ENCODE data around the gene FBXO21.
"Not testable (repeated sequence)": the region's sequence is repeated elsewhere in the genome, so short reads cannot be mapped to it uniquely, and the experiment has no call there.

Gene FBXO21

DNA sequence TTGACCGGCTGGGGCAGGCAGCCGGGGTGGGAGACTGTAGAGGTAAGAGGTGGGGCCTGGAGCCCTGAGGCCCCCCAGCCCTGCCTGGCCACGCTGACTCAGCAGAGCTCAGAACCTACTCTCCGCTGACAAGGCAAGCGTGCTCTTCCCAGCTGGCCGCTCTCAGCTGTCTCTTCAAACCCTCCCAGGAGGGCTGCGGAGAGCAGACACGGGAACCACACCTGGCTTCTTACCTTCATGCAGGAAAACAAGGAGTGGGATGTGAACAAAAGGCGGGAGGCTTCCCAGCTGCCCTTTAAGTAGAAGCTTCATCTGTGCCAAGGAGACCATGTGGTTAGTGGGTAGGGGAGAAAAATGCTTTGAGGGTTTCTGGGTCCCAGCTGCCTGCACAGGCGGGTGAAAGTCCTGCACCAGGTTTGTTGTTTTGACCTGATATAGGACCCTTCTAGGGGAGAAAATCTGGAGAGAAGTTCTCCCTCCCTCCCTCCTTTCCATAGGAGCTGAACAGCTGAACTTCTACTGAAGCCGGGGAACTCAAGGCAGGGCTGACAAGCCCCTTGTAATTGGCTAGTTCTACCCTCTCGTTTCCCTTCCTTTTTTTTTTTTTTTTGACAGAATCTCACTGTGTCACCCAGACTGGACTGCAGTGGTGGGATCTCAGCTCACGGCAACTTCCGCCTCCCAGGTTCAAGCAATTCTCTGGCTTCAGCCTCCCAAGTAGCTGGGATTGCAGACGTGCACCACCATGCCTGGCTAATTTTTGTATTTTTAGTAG is 78.3 kb downstream of the FBXO21 start:
- DNase-seq (ENCODE audit: low read depth in 4 of 4, low spot score in 1 of 4): no peak

DNA sequence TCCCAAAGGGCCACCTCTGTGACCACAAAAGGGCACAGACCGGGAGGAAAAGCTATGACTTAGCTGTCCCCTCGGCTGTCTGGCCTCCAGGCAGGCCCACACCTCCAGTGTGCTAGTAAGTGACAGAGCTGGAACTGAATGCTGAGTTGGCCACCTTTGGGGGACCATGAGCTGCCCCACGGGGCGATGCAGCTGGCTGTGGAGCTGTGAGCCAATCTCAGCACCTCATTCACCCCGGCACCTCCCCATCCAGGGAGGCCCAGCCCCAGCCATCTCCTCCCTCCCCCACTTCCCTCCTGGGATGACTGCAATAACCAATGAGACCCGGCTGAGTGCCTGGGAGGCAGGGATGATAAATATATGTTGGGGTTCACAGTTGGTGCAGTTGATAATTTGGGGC is 78.9 kb downstream of the FBXO21 start:
- DNase-seq (ENCODE audit: low read depth in 4 of 4, low spot score in 1 of 4): no peak

DNA sequence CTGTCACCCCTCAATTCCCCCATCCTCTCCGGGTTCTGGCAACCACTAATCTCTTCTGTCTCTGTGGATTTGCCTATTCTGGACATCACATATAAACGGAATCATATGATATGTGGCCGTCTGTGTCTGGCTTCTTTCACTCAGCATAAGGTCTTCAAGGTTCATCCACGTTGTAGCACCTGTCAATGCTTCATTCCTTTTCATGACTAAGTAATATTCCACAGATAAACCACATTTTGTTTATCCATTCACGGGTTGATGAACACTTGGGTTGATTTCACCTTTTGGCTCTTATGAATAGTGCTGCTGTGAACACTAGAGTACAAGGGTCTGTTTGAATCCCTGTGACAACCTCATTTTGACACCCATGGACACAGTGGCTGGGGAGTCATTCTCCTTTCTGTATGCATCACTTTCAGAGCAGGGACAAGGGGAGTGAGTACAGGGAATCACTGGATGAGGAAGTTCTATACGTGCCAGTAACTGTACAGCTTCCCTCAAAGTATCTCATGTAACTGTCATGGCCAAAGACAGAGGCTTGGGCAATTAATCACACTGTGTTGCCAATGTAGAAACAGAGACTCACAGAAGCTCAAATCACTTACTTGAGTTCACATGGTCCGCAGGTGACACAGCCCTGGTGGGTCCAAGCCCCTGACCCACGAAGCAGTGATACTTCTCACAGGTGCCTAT is 80.2 kb downstream of the FBXO21 start:
- DNase-seq (ENCODE audit: low read depth in 4 of 4, low spot score in 1 of 4): no peak

DNA sequence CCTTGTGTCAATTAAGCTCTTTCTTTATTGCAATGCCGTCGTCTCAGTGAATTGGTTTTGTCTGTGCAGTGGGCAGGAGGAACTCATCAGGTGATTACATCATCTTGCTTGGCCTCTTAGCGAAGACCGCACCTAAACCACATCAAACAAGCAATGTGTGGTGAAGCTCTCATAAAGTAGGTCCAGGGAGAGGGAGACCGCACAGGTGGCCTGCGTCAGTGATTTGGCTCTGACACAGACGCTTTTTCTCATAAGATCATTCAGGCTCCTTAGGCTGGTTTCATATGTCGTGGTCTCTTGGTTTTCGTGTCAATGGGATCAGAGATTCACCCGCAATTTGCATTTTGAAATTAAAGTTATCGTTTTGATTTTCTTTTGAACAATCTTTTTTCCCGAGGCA is 84.4 kb downstream of the FBXO21 start:
- DNase-seq (ENCODE audit: low read depth in 4 of 4, low spot score in 1 of 4): no peak

DNA sequence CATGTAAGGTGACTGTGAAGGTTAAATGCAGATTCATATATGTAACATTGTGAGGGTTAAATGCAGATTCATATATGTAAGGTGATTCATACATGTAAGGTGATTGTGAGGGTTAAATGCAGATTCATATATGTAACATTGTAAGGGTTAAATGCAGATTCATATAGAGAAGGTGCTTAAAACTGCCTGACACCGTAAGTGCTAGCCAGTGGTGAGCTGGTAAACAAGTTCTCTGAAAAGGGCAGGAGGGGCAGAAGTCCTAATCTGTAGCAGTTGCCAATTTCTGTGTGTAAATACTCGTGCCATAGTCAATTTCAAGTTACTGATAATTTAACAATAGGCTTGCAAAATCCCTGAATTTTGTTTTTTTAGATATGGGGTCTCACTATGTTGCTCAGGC is 86.3 kb downstream of the FBXO21 start:
- not testable (repeated sequence) for DNase-seq (ENCODE audit: low read depth in 4 of 4, low spot score in 1 of 4)

DNA sequence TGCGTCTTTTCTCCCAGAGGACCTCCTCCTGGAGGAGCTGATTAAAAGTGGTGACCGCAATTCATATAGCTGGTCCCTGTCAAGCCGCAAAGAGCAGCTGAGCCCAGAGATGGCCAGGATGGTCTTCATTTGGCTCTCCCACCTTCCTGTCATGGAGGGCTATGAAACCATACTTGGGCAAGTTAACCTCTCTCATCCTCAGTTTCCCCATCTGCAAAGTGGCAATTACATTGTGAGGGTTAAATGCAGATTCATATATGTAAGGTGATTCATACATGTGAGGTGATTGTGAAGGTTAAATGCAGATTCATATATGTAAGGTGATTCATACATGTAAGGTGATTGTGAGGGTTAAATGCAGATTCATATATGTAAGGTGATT is 87.5 kb downstream of the FBXO21 start:
- DNase-seq (ENCODE audit: low read depth in 4 of 4, low spot score in 1 of 4): no peak

DNA sequence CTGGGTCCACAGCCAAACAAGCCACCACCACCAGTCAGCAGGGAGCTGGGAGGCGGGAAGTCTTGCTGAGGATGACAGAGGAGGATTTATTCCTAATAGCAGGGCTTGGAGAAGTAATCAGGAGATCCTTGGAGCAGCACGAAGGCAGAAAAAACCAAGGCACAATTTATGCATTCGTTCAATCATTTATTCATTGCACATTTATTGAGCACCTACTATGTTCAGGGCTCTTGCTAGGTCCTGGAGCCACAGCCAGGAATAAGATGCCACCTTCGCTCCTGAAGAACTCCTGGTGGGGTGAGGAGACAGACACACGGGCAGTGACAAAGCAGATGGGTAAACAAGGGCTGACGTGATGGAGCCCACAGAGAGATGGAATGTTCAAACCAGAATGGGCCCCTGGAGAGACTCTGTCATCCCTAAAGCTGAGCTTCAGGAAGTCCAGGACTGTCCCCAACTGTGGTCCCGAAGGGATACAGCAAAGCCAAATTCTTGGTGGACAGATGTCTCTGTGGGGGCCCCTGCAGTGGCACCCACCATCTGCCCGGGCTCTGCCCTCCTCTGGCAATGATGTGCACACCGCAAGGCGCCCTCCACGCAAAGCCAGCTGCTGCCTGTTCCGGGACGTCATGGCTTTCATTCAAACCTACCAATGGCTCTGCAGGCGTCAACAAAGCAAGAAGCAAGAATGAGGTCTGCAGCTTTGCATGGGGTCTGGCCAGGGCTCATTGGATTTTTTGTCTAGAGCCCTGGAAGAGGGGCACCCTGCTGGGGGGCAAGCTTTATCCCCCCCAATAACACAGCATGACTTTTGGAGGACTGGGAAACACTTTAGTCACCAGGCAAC is 88.1 kb downstream of the FBXO21 start:
- no peak for DNase-seq (ENCODE audit: low read depth in 4 of 4, low spot score in 1 of 4)

DNA sequence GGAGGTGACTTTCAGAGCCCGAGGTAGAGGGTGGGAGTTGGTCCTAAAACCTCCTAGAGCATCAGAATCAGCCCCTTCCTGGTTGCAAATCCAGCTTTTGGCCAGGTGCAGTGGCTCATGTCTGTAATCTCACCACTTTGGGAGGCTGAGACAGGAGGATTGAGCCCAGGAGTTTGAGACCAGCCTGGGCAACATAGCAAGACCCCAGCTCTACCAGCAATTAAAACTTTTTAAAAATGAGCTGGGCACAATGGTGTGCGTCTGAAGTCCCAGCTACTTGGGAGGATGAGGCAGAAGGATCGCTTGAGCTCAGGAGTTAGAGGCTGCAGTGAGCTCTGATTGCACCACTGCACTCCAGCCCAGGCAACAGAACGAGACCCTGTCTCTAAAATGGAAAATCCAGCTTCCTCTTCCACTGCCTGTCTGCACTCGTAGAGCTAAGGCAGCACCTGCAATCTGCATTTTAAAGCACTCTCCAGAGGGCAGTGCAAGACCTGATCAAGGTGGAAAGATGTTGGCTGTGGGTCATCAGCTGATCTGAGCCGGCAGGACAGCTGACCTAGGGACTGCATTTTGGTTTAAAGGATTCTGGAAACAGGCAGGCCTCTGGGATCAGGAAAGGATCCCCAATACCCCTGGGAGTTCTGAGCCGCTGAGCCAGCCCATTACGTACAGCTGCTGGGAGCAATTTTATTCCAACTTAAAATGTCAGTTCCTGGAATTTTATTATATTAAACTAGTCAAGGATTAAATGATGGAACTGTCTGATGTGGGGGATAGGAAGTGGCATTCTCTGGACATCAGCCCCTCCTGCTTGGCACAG is 89.2 kb downstream of the FBXO21 start:
- no peak for DNase-seq (ENCODE audit: low read depth in 4 of 4, low spot score in 1 of 4)

DNA sequence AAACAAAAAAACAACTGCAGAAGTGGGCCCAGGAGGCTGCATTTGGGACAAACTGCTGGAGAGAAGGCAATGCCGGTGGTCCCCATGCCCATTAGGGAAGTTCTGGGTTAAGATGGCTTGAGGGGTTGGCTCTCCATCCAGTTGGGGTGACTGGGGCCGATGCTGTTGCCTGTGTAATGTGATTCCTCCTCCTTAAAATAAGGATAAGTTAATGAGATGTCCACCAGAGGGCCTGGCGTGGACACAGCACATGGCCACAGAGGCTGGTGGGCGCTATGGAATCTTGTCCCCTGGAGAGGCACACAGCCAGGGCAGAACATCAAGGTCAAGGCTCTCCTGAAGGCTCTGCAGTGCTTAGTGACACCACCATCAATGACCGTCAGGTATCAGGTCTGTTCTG is 90.0 kb downstream of the FBXO21 start:
- DNase-seq (ENCODE audit: low read depth in 4 of 4, low spot score in 1 of 4): no peak

DNA sequence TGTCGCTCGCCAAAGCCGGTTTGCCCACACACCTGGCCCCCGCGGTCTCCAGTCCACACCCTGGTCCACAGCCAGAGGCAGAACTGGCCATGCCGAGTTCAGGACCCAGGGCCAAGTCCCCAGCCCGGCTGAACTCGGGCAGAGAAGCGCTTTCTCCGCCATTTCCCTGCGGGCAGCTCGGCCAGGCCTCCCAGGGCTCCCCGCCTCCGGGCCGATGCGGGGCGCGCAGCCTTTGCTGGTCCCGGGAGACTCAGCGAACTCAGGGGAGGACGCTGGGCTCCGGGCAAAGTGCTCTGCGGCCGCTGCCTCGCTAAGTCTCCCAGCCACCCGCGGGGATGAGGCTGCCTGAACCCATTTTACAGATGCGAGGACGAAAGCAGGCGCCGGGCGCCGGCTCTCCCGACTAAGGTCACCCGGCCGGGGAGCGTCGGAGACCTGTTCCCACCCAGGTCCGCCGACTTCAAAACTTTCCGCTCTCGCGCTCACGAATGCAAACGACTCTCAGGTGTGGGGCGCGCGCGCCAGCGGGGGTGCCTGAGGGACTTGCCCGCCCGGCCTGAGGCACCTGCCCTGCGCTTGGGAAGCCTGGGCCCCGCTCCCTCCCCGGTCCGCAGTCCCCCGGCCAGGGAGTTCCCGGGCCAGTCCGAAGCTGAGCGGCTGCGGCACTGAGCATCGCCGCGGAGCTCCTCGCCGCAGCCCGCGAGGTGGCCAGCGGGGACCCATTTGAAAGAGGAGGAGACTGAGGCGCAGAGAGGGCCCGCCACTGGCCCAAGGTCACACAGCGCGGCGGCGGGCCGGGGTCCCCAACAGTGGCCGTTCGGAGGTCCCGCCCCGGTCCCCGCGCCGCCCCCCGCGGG is 91.7 kb downstream of the FBXO21 start:
- peak in 1 of 4 experiments; percentile 25 for DNase-seq (ENCODE audit: low read depth in 4 of 4, low spot score in 1 of 4)

DNA sequence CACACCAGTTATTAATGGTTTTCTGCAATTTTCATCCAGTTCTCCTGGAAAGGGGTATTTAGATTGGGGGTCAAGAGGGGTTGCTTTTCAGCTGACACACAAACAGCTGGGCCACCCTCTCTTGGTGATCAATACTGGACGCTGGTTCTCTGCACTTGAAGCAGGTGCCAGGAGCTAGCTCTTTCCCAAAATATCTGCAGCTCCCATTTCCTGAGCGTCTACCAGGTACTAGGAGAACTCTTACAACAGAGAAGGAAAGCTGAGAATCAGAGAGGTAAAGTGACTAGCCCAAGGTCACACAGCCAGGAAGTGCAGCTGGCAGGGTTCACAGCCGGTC is 92.3 kb downstream of the FBXO21 start:
- no peak for DNase-seq (ENCODE audit: low read depth in 4 of 4, low spot score in 1 of 4)

DNA sequence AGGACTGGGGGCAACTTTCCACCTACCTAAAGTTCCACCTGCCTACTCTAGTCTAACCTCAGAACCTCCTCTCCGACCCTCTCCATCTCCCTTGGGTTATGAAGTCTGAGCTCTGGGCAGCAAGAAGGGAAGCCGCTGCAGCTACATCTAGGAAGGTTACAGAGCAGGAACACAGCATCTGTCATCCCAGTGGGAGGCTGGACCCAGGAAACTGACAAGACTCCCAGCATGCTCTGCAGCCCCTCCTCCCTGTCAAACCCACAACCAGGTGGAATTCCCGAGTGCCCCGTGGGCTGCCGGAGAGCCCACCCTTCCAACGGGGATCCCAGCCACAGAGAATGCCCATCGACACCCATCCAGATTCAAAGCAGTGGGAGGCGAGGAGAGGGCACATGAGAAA is 93.1 kb downstream of the FBXO21 start:
- no peak for DNase-seq (ENCODE audit: low read depth in 4 of 4, low spot score in 1 of 4)

DNA sequence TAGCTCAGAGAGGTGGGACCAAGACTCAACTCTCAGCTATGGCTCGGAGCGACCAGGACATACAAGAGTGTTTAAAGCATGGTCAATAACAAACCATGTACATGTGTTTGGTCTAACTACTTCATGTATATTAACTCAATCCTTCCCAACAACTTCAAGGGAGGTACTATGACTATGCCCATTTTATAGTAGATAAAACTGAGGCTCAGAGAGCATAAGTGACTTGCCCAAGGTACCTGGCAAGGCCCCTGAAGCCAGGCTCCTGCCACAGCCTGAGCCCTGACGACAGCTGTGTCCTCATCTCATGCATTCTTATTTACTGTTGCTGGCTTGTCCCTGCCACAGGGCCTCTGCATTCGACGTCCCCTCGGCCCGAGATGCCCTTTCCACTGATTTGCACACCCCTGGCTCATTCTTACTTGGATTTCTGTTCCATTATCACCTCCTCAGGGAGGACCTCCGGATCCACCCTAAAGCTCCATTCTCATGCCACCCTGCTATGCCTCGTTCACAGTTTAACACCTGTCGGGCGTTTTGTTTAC is 93.7 kb downstream of the FBXO21 start:
- DNase-seq (ENCODE audit: low read depth in 4 of 4, low spot score in 1 of 4): no peak

DNA sequence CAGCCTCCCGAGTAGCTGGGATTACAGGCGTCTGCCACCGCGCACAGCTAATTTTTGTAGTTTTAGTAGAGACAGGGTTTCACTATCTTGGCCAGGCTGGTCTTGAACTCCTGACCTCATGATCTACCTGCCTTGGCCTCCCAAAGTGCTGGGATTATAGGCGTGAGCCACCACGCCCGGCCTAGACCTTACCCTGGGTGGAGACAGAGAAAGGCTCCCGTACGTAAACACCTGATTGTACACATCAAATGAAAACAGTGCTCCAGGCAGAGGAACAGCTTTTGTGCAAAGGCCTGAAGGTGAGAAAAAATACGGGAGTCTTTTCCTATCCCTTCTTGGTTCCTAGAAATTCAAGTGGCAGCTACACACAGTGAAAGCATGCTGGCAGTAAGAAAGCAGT is 95.1 kb downstream of the FBXO21 start:
- DNase-seq (ENCODE audit: low read depth in 4 of 4, low spot score in 1 of 4): not testable (repeated sequence)

DNA sequence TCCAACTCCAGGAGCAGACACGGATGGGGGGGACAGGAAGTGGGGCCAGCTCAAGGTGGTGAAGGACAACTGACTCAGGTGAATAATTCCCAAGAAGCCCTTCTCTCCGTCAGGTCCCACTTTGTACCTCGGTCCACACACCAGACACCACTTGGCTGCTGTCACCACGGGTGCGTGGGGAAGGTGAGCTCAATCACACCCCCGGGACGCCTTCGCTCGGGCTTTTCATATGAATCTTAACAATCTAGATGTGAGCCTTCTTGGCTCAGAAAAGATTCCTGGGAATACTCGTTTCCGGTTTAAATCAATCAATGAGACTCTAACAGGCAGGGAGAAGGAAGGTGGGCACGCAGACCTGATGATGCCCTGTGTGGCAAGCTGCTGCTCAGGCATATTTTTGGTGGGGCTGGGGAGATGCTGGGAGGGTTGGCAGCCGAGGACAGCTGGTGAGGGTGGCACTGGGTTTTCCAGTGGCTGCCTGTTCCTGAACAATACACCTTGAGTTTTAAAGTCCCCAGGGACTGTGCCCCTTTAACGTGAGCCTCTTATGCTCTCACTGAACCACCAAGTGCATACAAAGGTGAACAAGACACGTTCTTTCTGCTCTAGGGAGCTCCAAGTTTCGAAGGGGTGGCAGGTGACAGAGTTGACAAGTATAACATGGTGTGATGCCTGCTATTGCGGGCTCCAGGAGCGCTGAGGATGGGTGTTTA is 96.2 kb downstream of the FBXO21 start:
- no peak for DNase-seq (ENCODE audit: low read depth in 4 of 4, low spot score in 1 of 4)

DNA sequence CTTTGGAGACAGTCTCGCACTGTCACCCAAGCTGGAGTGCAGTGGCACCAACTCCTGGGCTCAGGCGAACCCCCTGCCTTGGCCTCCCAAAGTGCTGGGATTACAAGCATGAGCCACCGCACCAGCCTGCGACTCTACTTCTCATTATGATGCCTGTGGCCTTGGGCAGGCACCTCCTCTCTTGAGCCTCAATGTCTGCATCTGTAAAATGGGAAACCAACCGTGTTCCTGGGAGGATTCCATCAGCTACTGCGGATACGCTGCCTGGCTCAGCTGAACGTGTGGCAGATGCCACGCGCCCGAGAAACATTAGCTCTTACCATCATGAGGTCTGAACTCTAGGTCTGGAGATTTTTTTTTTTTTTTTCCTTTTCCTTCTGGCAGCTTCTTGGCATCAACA is 96.8 kb downstream of the FBXO21 start:
- no peak for DNase-seq (ENCODE audit: low read depth in 4 of 4, low spot score in 1 of 4)

DNA sequence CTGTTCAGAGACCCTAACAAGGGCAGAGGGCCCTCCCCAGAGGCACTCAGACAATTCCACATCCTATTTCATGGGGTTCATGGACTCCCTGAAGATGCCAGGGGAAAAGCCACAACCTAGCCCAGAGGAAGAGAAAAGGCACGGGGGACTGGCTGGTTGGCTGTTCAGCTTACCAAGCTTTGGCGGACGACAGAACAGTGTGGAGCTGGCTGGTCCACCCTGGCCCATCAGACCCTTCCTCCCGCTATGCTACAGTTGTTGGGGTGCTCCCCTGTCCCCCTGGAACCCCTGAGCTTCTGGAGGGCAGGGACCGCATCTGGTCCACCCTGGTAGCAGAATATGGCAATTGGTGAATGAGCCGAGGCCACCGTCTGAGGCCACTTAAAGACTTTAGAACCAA is 97.4 kb downstream of the FBXO21 start:
- DNase-seq (ENCODE audit: low read depth in 4 of 4, low spot score in 1 of 4): no peak

DNA sequence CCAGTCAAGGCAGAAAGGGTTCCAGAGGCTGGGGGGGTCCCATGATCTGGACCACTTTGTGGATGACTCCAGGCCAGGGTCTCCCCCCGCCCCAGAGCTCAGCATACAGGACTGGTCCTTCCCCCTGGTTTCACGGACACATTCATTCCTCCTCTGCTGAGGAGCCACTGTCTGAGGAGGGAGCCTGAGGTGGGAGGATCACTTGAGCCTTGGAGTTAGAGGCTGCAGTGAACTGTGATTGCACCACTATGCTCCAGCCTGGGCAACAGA is 97.8 kb downstream of the FBXO21 start:
- no peak for DNase-seq (ENCODE audit: low read depth in 4 of 4, low spot score in 1 of 4)

All from stimulated activated CD4-positive, alpha-beta T cell treated with anti-CD3 and anti-CD28 coated beads, Interleukin-1b, Interleukin-23, amount 100 ng/mL, for 24 hours (primary cell).